HG03521 (cell line): ENCODE data around the gene SLC25A5.
"Not testable (repeated sequence)": the region's sequence is repeated elsewhere in the genome, so short reads cannot be mapped to it uniquely, and the experiment has no call there.

Source experiments
- ATAC-seq: cut with Tn5 transposase; IDR thresholded peaks from one replicate; pipeline ENCODE4 v1.9.1; 2021; ENCODE audit warnings: mild to moderate bottlenecking, moderate library complexity; ENCODE audit not compliant: unreplicated experiment

SLC25A5 gene

DNA sequence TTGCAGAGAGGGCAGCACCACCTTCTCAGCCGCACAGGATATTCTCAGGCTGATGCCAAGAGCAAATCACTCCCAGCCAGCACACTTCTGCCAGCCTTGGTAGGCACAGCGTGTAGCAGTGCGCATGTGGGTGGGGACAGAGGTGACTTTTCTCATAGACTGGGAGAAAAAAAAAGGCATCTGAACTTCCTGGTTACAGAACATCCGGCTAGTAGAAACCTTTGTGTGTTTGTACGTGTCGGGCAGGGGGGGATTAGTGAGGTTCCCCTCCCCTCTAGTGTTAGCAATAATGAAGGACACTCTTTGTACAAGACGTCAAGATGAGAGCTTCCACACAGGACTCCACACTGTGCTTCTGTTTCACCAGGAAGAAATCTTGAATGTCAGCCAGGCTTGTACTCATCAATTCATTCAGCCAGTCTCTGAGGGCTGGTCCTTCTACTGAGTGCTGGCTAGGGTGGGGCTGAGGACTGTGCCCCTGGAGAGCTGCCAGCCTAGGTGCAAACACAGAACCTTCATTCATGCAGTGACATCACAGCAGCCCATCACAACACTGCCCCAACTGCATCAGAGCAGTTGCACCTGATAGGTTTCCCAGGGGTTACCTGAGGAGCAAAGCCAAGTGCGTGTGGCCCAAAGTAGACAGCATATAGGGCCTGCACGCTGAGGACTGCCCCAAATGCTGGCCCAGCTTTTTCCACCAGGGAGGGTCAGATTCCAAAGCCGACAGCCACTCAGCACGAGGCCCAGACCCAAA is 34.7 kb downstream of the SLC25A5 start:
- ATAC-seq, result no peak

DNA sequence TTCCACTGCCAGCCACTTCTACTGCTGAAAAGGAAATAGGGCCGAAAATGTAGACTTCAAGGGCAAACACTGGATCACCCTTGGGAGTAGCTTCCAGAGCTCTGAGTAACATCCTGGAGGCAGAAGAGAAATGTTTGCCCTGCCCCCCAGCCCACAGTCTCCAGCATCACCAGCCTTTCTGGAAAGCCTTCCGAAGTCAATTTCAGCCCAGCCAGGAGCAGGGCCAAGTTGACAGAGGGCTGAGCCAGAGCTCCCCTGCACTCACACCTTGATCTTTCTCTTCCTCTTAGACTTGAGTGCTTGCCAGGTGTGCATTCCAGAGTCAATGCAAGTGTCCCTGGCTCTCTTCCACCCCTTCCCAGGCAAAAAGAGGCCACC is 35.2 kb downstream of the SLC25A5 start:
- ATAC-seq, result no peak

DNA sequence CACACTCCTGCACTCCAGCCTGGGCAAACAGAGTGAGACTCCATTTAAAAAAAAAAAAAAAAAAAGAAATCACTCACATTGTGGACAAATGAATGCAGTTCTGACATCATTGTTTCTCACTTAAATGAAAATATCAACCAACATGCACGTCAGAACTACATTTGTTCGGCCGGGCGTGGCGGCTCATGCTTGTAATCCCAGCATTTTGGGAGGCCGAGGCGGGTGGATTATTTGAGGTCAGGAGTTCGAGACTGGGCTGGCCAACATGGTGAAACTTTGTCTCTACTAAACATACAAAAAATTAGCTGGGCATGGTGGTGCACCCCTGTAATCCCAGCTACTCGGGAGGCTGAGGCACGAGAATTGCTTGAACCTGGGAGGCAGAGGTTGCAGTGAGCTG is 36.9 kb downstream of the SLC25A5 start:
- not testable (repeated sequence) for ATAC-seq

DNA sequence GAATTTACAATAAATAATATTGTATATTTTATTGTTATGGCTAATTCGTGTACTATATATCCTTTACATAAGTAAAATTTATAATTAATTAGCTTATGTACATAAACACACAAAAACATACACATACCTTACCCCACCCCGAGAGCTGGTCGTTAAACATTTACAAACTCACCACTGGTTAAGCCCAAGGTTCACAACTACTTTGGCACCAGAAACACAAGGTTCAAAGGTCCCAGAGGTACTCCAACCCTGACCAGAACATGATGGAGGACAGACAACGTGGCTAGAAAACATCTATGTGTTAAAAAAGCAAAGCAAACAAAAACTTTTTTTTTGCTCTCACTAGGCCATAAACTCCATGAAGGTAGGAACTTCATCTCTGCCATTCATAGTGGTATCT is 37.7 kb downstream of the SLC25A5 start:
- ATAC-seq, result no peak

DNA sequence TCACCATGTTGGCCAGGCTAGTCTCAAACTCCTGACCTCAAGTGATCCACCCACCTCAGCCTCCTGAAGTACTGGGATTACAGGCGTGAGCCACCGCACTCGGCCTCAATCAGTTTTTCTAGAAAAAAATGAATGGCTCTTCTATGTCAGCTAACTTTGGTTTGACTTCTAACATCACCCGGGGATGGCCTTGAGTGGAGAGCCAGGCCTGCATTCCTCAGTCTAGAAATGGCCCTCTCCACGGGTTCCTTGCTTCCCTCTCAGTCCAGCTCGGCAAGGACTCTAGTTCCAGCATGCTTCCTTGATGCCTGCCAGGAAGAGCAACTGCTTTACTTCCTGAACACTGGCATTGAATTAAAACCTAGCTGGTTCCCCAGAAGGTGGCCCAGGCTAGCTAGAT is 39.0 kb downstream of the SLC25A5 start:
- no peak for ATAC-seq

DNA sequence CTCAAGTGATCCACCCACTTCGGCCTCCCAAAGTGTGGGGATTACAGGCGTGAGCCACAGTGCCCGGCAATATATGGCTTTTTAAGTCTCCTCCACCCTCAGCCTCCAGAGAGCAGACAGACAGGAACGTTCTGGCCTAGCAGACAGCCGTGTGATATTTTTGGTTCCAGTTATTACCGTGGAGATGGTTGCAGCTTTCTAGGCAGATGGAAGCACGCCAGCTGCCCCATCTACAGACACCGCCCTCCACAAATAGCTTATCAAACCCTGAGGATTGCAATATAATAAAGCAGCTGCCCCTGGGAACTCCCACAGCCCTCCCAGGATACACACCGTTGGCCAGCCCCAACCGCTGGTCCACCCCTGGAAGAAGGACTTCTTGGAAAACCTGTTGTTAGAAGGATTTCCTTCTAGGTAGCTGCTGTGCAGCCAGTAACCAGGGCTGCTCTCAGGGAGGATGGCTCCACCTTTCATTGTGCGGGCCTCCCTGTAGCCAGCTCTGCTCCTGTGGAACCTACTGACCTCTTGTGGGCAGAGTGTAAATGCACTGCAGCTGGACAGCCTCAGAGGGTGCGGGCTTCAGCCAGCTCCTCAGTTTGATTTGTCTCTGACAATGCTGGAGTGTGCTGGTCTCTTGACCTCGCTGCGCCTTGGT is 44.0 kb downstream of the SLC25A5 start:
- no peak for ATAC-seq

DNA sequence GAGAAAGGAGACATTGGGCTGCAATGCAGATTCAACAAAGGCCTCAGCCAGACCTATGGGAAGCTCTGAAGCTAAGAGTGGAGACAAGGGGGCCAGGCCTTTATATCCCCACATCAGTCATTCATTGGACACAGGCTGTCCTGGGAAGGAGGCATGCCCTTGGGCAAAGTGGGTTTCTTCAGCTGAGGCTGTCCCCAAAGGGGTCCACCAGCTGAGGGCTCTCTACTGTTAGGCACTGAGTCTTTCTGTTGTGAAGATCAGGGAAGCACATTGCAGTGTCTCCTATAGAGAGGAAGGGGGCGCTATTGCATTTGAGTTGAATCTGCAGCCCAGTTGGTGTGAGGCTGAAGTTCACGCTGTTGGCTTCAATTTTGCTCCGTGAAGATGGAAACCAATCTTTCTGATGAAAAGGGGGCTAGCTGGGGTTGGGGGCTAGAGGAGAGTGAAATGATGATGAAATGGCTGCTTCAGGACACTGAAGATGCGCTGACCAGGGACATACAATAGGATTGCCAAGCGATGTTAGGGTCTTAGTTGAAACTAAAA is 48.0 kb downstream of the SLC25A5 start:
- ATAC-seq, result peak; percentile 70

DNA sequence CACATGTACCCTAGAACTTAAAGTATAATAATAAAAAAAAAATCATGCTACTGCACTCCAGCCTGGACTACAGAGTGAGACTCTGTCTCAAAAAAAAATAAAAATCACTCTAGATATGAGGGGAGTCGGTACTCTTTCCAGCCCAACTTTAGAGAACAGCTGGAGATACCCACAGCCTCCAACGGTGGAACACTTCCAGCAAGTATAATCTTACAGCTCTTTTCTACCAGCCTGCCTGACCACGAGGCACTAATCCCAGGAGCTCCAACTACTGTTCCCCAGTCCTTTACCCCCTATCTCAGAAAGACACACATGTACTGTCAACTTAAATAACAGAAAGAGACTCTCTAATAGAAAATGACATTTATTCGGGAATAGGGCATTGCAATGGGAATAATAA is 50.1 kb downstream of the SLC25A5 start:
- ATAC-seq, result no peak
